ENCODE measurements around the gene OSCP1. TPM values are rescaled to one million over a fixed set of nuclear protein-coding genes. Genes with fewer than 3 reads are reported as not detected.

OSCP1 gene
- total and polyA plus RNA-seq, 2 donors (not counting 1 experiment from before 2014, with no cell fraction given): 0.16 to 0.94 TPM

DNA sequence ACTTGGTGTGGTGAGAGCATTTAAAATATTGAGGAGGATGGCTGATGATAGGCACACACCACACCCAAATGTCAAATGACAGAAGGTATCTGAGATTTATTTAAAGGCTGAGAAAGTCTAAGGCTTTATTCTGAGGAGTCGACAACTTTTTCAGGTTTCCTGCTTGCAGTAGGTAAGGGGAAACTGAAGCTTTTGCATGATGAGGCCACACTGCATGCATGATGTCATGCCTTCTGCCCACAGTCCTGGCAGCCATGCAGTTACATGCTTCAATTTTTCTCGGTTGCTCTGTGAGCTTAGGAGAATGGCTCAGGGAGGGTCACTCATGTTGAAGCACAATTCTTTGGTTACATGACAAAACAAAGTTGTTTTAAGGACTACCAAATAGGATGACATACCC is 7.0 kb downstream of the OSCP1 start:
- H3K4me1 Mint-ChIP-seq: no peaks in the 10 kb centered on the region
- Histone ChIP-seq H3K9me3 (ENCODE audit: control extremely low read depth in 1 of 3, control insufficient read depth in 2 of 3, insufficient read depth in 1 of 3, low read length in 2 of 3) (no peaks in the 10 kb centered on the region), H3K4me2 (replicated peaks; ENCODE audit: low read depth, low read length, poor library complexity, severe bottlenecking) (no peak overlapping the region), H3K9ac (ENCODE audit: low read length) (no peak overlapping the region), H4K20me1 (ENCODE audit: control insufficient read depth, insufficient read depth, low read length, poor library complexity, severe bottlenecking) (no peaks in the 10 kb centered on the region), H3K4me3 (ENCODE audit: control extremely low read depth in 1 of 5, extremely low read depth in 1 of 5, insufficient read depth in 1 of 5, low read depth in 2 of 5, low read length in 4 of 5) (no peak overlapping the region), H2AFZ (ENCODE audit: insufficient read depth, low read depth, low read length, poor library complexity, severe bottlenecking) (no peak overlapping the region), H3K79me2 (ENCODE audit: control insufficient read depth, insufficient read depth, low read length) (no peaks in the 10 kb centered on the region), H3K4me1 (ENCODE audit: control insufficient read depth in 2 of 2, insufficient read depth in 2 of 2, low read length in 2 of 2) (no peaks in the 10 kb centered on the region), H3K27me3 (replicated peaks in 1 of 4; ENCODE audit: control extremely low read depth in 1 of 4, control insufficient read depth in 3 of 4, insufficient read depth in 4 of 4, low read length in 3 of 4) (peaks cover 0 to 3% (median 0%) of the 10 kb centered on the region in 4 experiments), H3K27ac (ENCODE audit: low read length in 2 of 2) (no peak overlapping the region), H3K36me3 (replicated peaks in 1 of 2; ENCODE audit: control extremely low read depth in 1 of 2, control insufficient read depth in 1 of 2, extremely low read depth in 1 of 2, insufficient read depth in 2 of 2, low read length in 1 of 2) (no peaks in the 10 kb centered on the region)
- no peak for ATAC-seq (ENCODE audit: low read depth)
- TF ChIP-seq EZH2 (IDR thresholded peaks at IDR 0.05; ENCODE audit: borderline replicate concordance, insufficient read depth, low read depth, low read length, poor library complexity, severe bottlenecking): no peak
- TF ChIP-seq, protein P1, sequence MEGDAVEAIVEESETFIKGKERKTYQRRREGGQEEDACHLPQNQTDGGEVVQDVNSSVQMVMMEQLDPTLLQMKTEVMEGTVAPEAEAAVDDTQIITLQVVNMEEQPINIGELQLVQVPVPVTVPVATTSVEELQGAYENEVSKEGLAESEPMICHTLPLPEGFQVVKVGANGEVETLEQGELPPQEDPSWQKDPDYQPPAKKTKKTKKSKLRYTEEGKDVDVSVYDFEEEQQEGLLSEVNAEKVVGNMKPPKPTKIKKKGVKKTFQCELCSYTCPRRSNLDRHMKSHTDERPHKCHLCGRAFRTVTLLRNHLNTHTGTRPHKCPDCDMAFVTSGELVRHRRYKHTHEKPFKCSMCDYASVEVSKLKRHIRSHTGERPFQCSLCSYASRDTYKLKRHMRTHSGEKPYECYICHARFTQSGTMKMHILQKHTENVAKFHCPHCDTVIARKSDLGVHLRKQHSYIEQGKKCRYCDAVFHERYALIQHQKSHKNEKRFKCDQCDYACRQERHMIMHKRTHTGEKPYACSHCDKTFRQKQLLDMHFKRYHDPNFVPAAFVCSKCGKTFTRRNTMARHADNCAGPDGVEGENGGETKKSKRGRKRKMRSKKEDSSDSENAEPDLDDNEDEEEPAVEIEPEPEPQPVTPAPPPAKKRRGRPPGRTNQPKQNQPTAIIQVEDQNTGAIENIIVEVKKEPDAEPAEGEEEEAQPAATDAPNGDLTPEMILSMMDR (IDR thresholded peaks at IDR 0.05): no peak
- no peaks in the 10 kb centered on the region for H3K27me3 Mint-ChIP-seq
- 69% methylated on average over 1 of the region's 2 CpGs for WGBS (ENCODE audit: insufficient coverage)
- no peaks in the 10 kb centered on the region for H3K9me3 Mint-ChIP-seq (ENCODE audit: insufficient read depth)
- ChIA-PET CTCF (interaction anchor here (1.1 kb wide), 1 partner anchor 100 kb away, joined by 3 read pairs; no protein-coding TSS in a partner anchor), POLR2A (no interaction called here)
- intact Hi-C loops (cut with micrococcal nuclease): no loop called here
- H3K4me3 Mint-ChIP-seq: no peak overlapping the region
- DNase-seq: no peak
- no peak overlapping the region for H3K27ac Mint-ChIP-seq

DNA sequence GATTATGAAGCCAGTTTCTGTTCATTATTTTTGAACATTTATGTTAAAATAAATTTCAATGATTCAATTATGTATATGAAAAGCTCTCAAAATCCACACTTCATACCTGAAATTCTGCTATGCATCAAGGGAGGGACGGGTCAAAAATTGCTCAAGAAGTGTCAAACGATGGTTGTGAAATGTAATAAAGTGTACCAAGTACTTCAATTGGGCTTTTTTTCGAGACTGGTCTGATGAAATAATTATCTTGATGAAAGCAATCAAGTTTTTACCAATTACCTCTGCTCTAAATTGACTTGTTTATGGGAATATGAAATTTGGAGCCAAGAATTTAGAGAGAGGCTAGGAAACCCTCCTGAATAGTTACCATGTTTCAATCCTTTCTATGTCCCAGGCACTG is 7.9 kb downstream of the OSCP1 start:
- ChIA-PET CTCF (no interaction called here), POLR2A (no interaction called here)
- WGBS (ENCODE audit: insufficient coverage): no CpG with 5 or more reads among the region's 3 CpGs
- Histone ChIP-seq H3K79me2 (ENCODE audit: control insufficient read depth, insufficient read depth, low read length) (no peaks in the 10 kb centered on the region), H3K27me3 (replicated peaks in 1 of 4; ENCODE audit: control extremely low read depth in 1 of 4, control insufficient read depth in 3 of 4, insufficient read depth in 4 of 4, low read length in 3 of 4) (peaks cover 0 to 3% (median 0%) of the 10 kb centered on the region in 4 experiments), H4K20me1 (ENCODE audit: control insufficient read depth, insufficient read depth, low read length, poor library complexity, severe bottlenecking) (no peaks in the 10 kb centered on the region), H3K4me1 (ENCODE audit: control insufficient read depth in 2 of 2, insufficient read depth in 2 of 2, low read length in 2 of 2) (no peaks in the 10 kb centered on the region), H3K4me2 (replicated peaks; ENCODE audit: low read depth, low read length, poor library complexity, severe bottlenecking) (no peak overlapping the region), H3K4me3 (ENCODE audit: control extremely low read depth in 1 of 5, extremely low read depth in 1 of 5, insufficient read depth in 1 of 5, low read depth in 2 of 5, low read length in 4 of 5) (no peak overlapping the region), H3K9me3 (ENCODE audit: control extremely low read depth in 1 of 3, control insufficient read depth in 2 of 3, insufficient read depth in 1 of 3, low read length in 2 of 3) (no peaks in the 10 kb centered on the region), H3K27ac (ENCODE audit: low read length in 2 of 2) (no peak overlapping the region), H3K36me3 (replicated peaks in 1 of 2; ENCODE audit: control extremely low read depth in 1 of 2, control insufficient read depth in 1 of 2, extremely low read depth in 1 of 2, insufficient read depth in 2 of 2, low read length in 1 of 2) (no peaks in the 10 kb centered on the region), H2AFZ (ENCODE audit: insufficient read depth, low read depth, low read length, poor library complexity, severe bottlenecking) (no peak overlapping the region), H3K9ac (ENCODE audit: low read length) (no peak overlapping the region)
- H3K27ac Mint-ChIP-seq: no peak overlapping the region
- DNase-seq (no peak), ATAC-seq (ENCODE audit: low read depth) (no peak)
- no peaks in the 10 kb centered on the region for H3K4me1 Mint-ChIP-seq
- intact Hi-C loops (cut with micrococcal nuclease): no loop called here
- no peaks in the 10 kb centered on the region for H3K27me3 Mint-ChIP-seq
- TF ChIP-seq, protein P1 (IDR thresholded peaks at IDR 0.05): no peak
- no peak for TF ChIP-seq EZH2 (IDR thresholded peaks at IDR 0.05; ENCODE audit: borderline replicate concordance, insufficient read depth, low read depth, low read length, poor library complexity, severe bottlenecking)
- H3K9me3 Mint-ChIP-seq (ENCODE audit: insufficient read depth): no peaks in the 10 kb centered on the region
- H3K4me3 Mint-ChIP-seq: no peak overlapping the region
